ENCODE data around the gene PRKN. TPM values are rescaled to one million over a fixed set of nuclear protein-coding genes. Genes with fewer than 3 reads are reported as not detected.

Gene PRKN
- total and polyA plus RNA-seq, 5 experiments from 2014 or later, result 2.2 to 5.6 (median 3.5) TPM

GRCh38 chr6:161924516-161925116, 803.0 kb downstream of the PRKN start:
- no peak for DNase-seq
- peaks cover 2 to 4% (median 2%) of the 10 kb centered on the region in 3 donors for H3K36me3 Mint-ChIP-seq
- ATAC-seq, result no peak
- no peak overlapping the region for H3K4me3 Mint-ChIP-seq
- no peak overlapping the region for H3K27ac Mint-ChIP-seq
- H3K27me3 Mint-ChIP-seq, result no peaks in the 10 kb centered on the region
- POLR2A ChIA-PET, result no interaction called here
- no peaks in the 10 kb centered on the region for H3K4me1 Mint-ChIP-seq
- peaks cover 0 to 2% (median 0%) of the 10 kb centered on the region in 9 donors for H3K9me3 Mint-ChIP-seq

GRCh38 chr6:161922631-161923119, 804.9 kb downstream of the PRKN start:
- H3K27me3 Mint-ChIP-seq, result no peaks in the 10 kb centered on the region
- DNase-seq, result no peak
- peak overlapping the region in 1 of 10 donors; percentile 37 for H3K27ac Mint-ChIP-seq
- POLR2A ChIA-PET, result no interaction called here
- H3K4me1 Mint-ChIP-seq, result no peaks in the 10 kb centered on the region
- no peak for ATAC-seq
- H3K36me3 Mint-ChIP-seq, result peaks cover 0 to 6% (median 0%) of the 10 kb centered on the region in 3 donors
- H3K4me3 Mint-ChIP-seq, result no peak overlapping the region
- peaks cover 0 to 2% (median 0%) of the 10 kb centered on the region in 9 donors for H3K9me3 Mint-ChIP-seq

GRCh38 chr6:161921602-161922395, 805.8 kb downstream of the PRKN start:
- H3K27ac Mint-ChIP-seq, result no peak overlapping the region
- peaks cover 0 to 2% (median 0%) of the 10 kb centered on the region in 9 donors for H3K9me3 Mint-ChIP-seq
- H3K4me3 Mint-ChIP-seq, result no peak overlapping the region
- H3K4me1 Mint-ChIP-seq, result no peaks in the 10 kb centered on the region
- no peaks in the 10 kb centered on the region for H3K27me3 Mint-ChIP-seq
- DNase-seq (no peak), ATAC-seq (no peak)
- peaks cover 0 to 8% (median 0%) of the 10 kb centered on the region in 3 donors for H3K36me3 Mint-ChIP-seq
- POLR2A ChIA-PET, result no interaction called here

- ATAC-seq, result no peak
- H3K9me3 Mint-ChIP-seq, result peaks cover 0 to 2% (median 0%) of the 10 kb centered on the region in 9 donors
- no peak for DNase-seq
- no peak overlapping the region for H3K4me3 Mint-ChIP-seq
- no peaks in the 10 kb centered on the region for H3K4me1 Mint-ChIP-seq
- H3K36me3 Mint-ChIP-seq, result peaks cover 0 to 9% (median 0%) of the 10 kb centered on the region in 3 donors
- H3K27ac Mint-ChIP-seq, result no peak overlapping the region
- H3K27me3 Mint-ChIP-seq, result no peaks in the 10 kb centered on the region
- POLR2A ChIA-PET, result no interaction called here
These were observed 807.9 kb downstream of the PRKN start for GRCh38 chr6:161919691-161920090.

GRCh38 chr6:161918628-161919205, 808.8 kb downstream of the PRKN start:
- DNase-seq, result no peak
- Mint-ChIP-seq H3K9me3 (peaks cover 0 to 2% (median 0%) of the 10 kb centered on the region in 9 donors), H3K4me1 (no peaks in the 10 kb centered on the region), H3K4me3 (no peak overlapping the region), H3K36me3 (peaks cover 0 to 9% (median 0%) of the 10 kb centered on the region in 3 donors), H3K27ac (no peak overlapping the region), H3K27me3 (no peaks in the 10 kb centered on the region)
- ATAC-seq, result no peak
- POLR2A ChIA-PET, result no interaction called here

GRCh38 chr6:161918109-161918531, 809.4 kb downstream of the PRKN start:
- Mint-ChIP-seq H3K4me3 (no peak overlapping the region), H3K27me3 (no peaks in the 10 kb centered on the region), H3K27ac (no peak overlapping the region), H3K9me3 (peaks cover 0 to 2% (median 0%) of the 10 kb centered on the region in 9 donors), H3K36me3 (peaks cover 0 to 9% (median 0%) of the 10 kb centered on the region in 3 donors), H3K4me1 (no peaks in the 10 kb centered on the region)
- POLR2A ChIA-PET, result no interaction called here
- no peak for DNase-seq
- no peak for ATAC-seq

GRCh38 chr6:161917645-161918044, 809.9 kb downstream of the PRKN start:
- Mint-ChIP-seq H3K9me3 (peaks cover 0 to 2% (median 0%) of the 10 kb centered on the region in 9 donors), H3K4me3 (no peak overlapping the region), H3K27me3 (no peaks in the 10 kb centered on the region), H3K36me3 (peaks cover 0 to 9% (median 0%) of the 10 kb centered on the region in 3 donors), H3K4me1 (no peaks in the 10 kb centered on the region), H3K27ac (no peak overlapping the region)
- POLR2A ChIA-PET, result no interaction called here
- DNase-seq (no peak), ATAC-seq (no peak)

GRCh38 chr6:161915456-161915964, 812.1 kb downstream of the PRKN start:
- ATAC-seq (no peak), DNase-seq (no peak)
- H3K27me3 Mint-ChIP-seq, result no peaks in the 10 kb centered on the region
- H3K27ac Mint-ChIP-seq, result no peak overlapping the region
- peaks cover 6 to 15% (median 9%) of the 10 kb centered on the region in 3 donors for H3K36me3 Mint-ChIP-seq
- peaks cover 0 to 1% (median 0%) of the 10 kb centered on the region in 9 donors for H3K9me3 Mint-ChIP-seq
- H3K4me3 Mint-ChIP-seq, result no peak overlapping the region
- no peaks in the 10 kb centered on the region for H3K4me1 Mint-ChIP-seq
- POLR2A ChIA-PET, result no interaction called here

GRCh38 chr6:161908872-161909271, 818.7 kb downstream of the PRKN start:
- Mint-ChIP-seq H3K36me3 (peaks cover 6 to 11% (median 9%) of the 10 kb centered on the region in 3 donors), H3K4me1 (no peaks in the 10 kb centered on the region), H3K27ac (no peak overlapping the region), H3K4me3 (no peak overlapping the region), H3K27me3 (peaks cover 0 to 2% (median 0%) of the 10 kb centered on the region in 5 donors), H3K9me3 (peaks cover 0 to 5% (median 0%) of the 10 kb centered on the region in 9 donors)
- POLR2A ChIA-PET, result no interaction called here
- no peak for ATAC-seq
- no peak for DNase-seq

GRCh38 chr6:161906571-161906970, 821.0 kb downstream of the PRKN start:
- Mint-ChIP-seq H3K27ac (peak overlapping the region in 1 of 10 donors; percentile 38), H3K4me3 (no peak overlapping the region), H3K9me3 (peaks cover 0 to 4% (median 0%) of the 10 kb centered on the region in 9 donors), H3K36me3 (peaks cover 4 to 9% (median 5%) of the 10 kb centered on the region in 3 donors), H3K27me3 (peaks cover 0 to 2% (median 0%) of the 10 kb centered on the region in 5 donors), H3K4me1 (no peaks in the 10 kb centered on the region)
- ATAC-seq, result no peak
- no peak for DNase-seq
- POLR2A ChIA-PET, result no interaction called here

- no peak for ATAC-seq
- H3K4me3 Mint-ChIP-seq, result no peak overlapping the region
- POLR2A ChIA-PET, result no interaction called here
- peaks cover 0 to 5% (median 0%) of the 10 kb centered on the region in 3 donors for H3K36me3 Mint-ChIP-seq
- H3K27ac Mint-ChIP-seq, result no peak overlapping the region
- DNase-seq, result no peak
- no peaks in the 10 kb centered on the region for H3K4me1 Mint-ChIP-seq
- H3K9me3 Mint-ChIP-seq, result peaks cover 0 to 6% (median 0%) of the 10 kb centered on the region in 9 donors
- H3K27me3 Mint-ChIP-seq, result peaks cover 0 to 2% (median 0%) of the 10 kb centered on the region in 5 donors
These were observed 823.9 kb downstream of the PRKN start for GRCh38 chr6:161903584-161904212.

- ATAC-seq, result no peak
- Mint-ChIP-seq H3K27ac (no peak overlapping the region), H3K4me3 (no peak overlapping the region), H3K36me3 (peaks cover 0 to 5% (median 0%) of the 10 kb centered on the region in 3 donors), H3K27me3 (no peaks in the 10 kb centered on the region), H3K4me1 (no peaks in the 10 kb centered on the region), H3K9me3 (peaks cover 0 to 6% (median 0%) of the 10 kb centered on the region in 9 donors)
- DNase-seq, result no peak
- POLR2A ChIA-PET, result no interaction called here
These were observed 825.7 kb downstream of the PRKN start for GRCh38 chr6:161901740-161902426.

Measured in naive thymus-derived CD8-positive, alpha-beta T cell (primary cell).